ENCODE measurements around the gene HSD17B7.

- no peak for TF ChIP-seq ZNF274 (IDR thresholded peaks at IDR 0.05; ENCODE audit: low read depth, low read length)
- no peak for TF ChIP-seq YY1 (IDR thresholded peaks at IDR 0.05; ENCODE audit: insufficient read depth, insufficient read length)
Observed at GRCh38 chr1:162861625-162862024, 71.1 kb downstream of the HSD17B7 start.

Measured in NT2/D1 (cell line).